ENCODE measurements around the gene SDS.

Gene SDS

GRCh38 chr12:113445544-113446171 lies 42.0 kb upstream of the SDS start:
- Histone ChIP-seq H3K4me2 (ENCODE audit: insufficient read depth, low read length) (peak overlapping the region; percentile 30), H3K27ac (ENCODE audit: low read length) (no peak overlapping the region)
- DNase-seq: peak; percentile 46

GRCh38 chr12:113443030-113443539 lies 39.4 kb upstream of the SDS start:
- Histone ChIP-seq H3K27ac (ENCODE audit: low read length) (no peak overlapping the region), H3K4me2 (ENCODE audit: insufficient read depth, low read length) (no peak overlapping the region), H3K9ac (ENCODE audit: low read depth, low read length) (no peak overlapping the region), H3K27me3 (ENCODE audit: insufficient read depth, low read length, poor library complexity) (no peaks in the 10 kb centered on the region), H3K9me3 (ENCODE audit: insufficient read depth, low read length, severe bottlenecking) (no peaks in the 10 kb centered on the region), H2AFZ (ENCODE audit: low read depth, low read length) (no peak overlapping the region), H3K36me3 (ENCODE audit: insufficient read depth, low read length) (no peaks in the 10 kb centered on the region), H3K4me1 (ENCODE audit: insufficient read depth, low read length) (0 out of 2 replicates have a peak, but pooled peaks cover 4% of the 10 kb centered on the region), H4K20me1 (ENCODE audit: insufficient read depth, low read length) (no peaks in the 10 kb centered on the region), H3K79me2 (ENCODE audit: insufficient read depth, low read length) (no peaks in the 10 kb centered on the region), H3K4me3 (ENCODE audit: low read depth in 1 of 2, low read length in 2 of 2) (no peak overlapping the region)
- TF ChIP-seq CTCF (IDR thresholded peaks at IDR 0.05; ENCODE audit: borderline replicate concordance, extremely low read depth, low read length, poor library complexity, severe bottlenecking): no peak
- TF ChIP-seq EZH2 (IDR thresholded peaks at IDR 0.05; ENCODE audit: borderline replicate concordance, low read depth, low read length, severe bottlenecking): no peak
- no peak for ATAC-seq (ENCODE audit: insufficient read depth, low read depth)
- DNase-seq: no peak

More at GRCh38 chr12:113445544-113446171, 42.0 kb upstream of the SDS start:
- H2AFZ ChIP-seq (ENCODE audit: low read depth, low read length): no peak overlapping the region
- H3K27me3 ChIP-seq (ENCODE audit: insufficient read depth, low read length, poor library complexity): no peaks in the 10 kb centered on the region
- no peaks in the 10 kb centered on the region for H3K9me3 ChIP-seq (ENCODE audit: insufficient read depth, low read length, severe bottlenecking)
- no peak overlapping the region for H3K4me3 ChIP-seq (ENCODE audit: low read depth in 1 of 2, low read length in 2 of 2)
- ATAC-seq (ENCODE audit: insufficient read depth, low read depth): peak; percentile 100
- H4K20me1 ChIP-seq (ENCODE audit: insufficient read depth, low read length): no peaks in the 10 kb centered on the region
- TF ChIP-seq EZH2 (IDR thresholded peaks at IDR 0.05; ENCODE audit: borderline replicate concordance, low read depth, low read length, severe bottlenecking) (no peak), CTCF (IDR thresholded peaks at IDR 0.05; ENCODE audit: borderline replicate concordance, extremely low read depth, low read length, poor library complexity, severe bottlenecking) (no peak)
- no peaks in the 10 kb centered on the region for H3K36me3 ChIP-seq (ENCODE audit: insufficient read depth, low read length)
- H3K79me2 ChIP-seq (ENCODE audit: insufficient read depth, low read length): no peaks in the 10 kb centered on the region
- 0 out of 2 replicates have a peak, but pooled peaks cover 4% of the 10 kb centered on the region for H3K4me1 ChIP-seq (ENCODE audit: insufficient read depth, low read length)
- no peak overlapping the region for H3K9ac ChIP-seq (ENCODE audit: low read depth, low read length)

GRCh38 chr12:113440947-113441782 lies 37.5 kb upstream of the SDS start:
- TF ChIP-seq CTCF (IDR thresholded peaks at IDR 0.05; ENCODE audit: borderline replicate concordance, extremely low read depth, low read length, poor library complexity, severe bottlenecking) (no peak), EZH2 (IDR thresholded peaks at IDR 0.05; ENCODE audit: borderline replicate concordance, low read depth, low read length, severe bottlenecking) (no peak)
- H3K9me3 ChIP-seq (ENCODE audit: insufficient read depth, low read length, severe bottlenecking): no peaks in the 10 kb centered on the region

More at GRCh38 chr12:113440947-113441782, 37.5 kb upstream of the SDS start:
- ATAC-seq (ENCODE audit: insufficient read depth, low read depth) (no peak), DNase-seq (no peak)
- no peak overlapping the region for H2AFZ ChIP-seq (ENCODE audit: low read depth, low read length)
- H3K4me2 ChIP-seq (ENCODE audit: insufficient read depth, low read length): no peak overlapping the region
- H3K4me3 ChIP-seq (ENCODE audit: low read depth in 1 of 2, low read length in 2 of 2): no peak overlapping the region
- H3K79me2 ChIP-seq (ENCODE audit: insufficient read depth, low read length): no peaks in the 10 kb centered on the region
- no peaks in the 10 kb centered on the region for H4K20me1 ChIP-seq (ENCODE audit: insufficient read depth, low read length)
- 0 out of 2 replicates have a peak, but pooled peaks cover 4% of the 10 kb centered on the region for H3K4me1 ChIP-seq (ENCODE audit: insufficient read depth, low read length)
- no peak overlapping the region for H3K27ac ChIP-seq (ENCODE audit: low read length)
- H3K27me3 ChIP-seq (ENCODE audit: insufficient read depth, low read length, poor library complexity): no peaks in the 10 kb centered on the region
- H3K36me3 ChIP-seq (ENCODE audit: insufficient read depth, low read length): no peaks in the 10 kb centered on the region
- H3K9ac ChIP-seq (ENCODE audit: low read depth, low read length): no peak overlapping the region
